ENCODE measurements around the gene ACP5.
"Not testable (repeated sequence)": the region's sequence is repeated elsewhere in the genome, so short reads cannot be mapped to it uniquely, and the experiment has no call there.

The ACP5 gene

GRCh38 chr19:11577451-11578257 is at the start of gene ACP5:
Gene ACP5, minus strand, starts transcription at chr19:11577645. Its CDS starts 328 bp downstream, at chr19:11577317.
- no peak for FAIRE-seq
- DNase-seq (ENCODE audit: extremely low spot score, insufficient read length, low read depth), result no peak

DNA sequence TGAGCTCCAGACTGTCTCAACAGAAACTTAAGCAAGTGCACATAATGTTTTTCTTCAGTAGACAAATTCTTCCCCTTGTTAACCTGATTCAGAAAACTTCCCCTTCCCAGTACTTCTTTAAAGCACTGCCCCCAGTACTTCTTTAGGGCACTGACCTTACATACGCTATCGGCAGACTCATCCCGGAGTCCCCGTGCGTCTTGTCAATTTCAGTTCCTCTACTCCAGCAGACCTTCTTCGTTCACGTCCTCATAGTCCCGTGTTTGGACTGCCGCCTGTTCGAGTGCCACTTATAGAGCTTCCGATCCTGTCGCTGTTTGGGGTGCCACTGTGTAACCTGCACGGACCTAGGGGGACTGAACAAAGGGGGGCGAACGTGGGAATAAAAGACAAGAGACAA is 48.8 kb upstream of the ACP5 start:
- FAIRE-seq (no peak), DNase-seq (ENCODE audit: extremely low spot score, insufficient read length, low read depth) (no peak)

DNA sequence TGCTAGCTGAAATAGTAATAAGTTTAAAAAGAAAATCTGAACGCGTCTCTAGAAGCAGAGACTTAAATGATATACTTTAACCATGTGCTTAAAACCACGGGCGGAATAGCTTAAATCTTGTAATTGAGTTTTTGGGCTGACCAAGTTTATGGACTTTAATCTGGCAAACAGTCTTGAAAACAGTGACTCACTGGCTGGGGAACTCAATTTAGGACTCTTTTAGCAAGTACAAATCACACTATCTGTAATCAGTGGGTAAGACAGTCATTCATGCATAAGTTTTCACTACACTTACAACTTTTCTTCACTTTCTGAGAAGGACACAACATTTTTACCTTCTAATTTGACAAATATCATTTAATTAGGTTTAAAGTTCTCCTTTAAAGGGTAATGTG is 46.6 kb upstream of the ACP5 start:
- DNase-seq (ENCODE audit: extremely low spot score, insufficient read length, low read depth) (no peak), FAIRE-seq (peak; percentile 12)

DNA sequence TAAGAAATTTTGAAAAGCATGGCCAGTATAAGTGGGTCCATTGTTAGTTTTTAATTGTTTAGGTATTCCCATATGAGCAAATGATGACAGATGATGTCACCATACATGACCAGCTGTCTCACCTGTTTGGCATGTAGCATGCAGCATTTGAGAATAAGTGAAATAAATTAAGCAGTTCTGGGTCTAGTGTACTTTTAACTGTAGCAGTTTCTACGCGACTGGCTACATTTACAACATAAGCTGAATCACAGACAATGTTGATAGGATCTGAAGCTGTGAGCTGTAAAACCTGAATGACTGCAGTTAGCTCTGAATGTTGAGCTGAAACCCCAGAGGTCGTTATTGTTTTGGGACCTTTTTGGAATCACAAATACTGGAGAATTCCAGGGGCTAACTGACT is 45.0 kb upstream of the ACP5 start:
- DNase-seq (ENCODE audit: extremely low spot score, insufficient read length, low read depth); FAIRE-seq: not testable (repeated sequence)

GRCh38 chr19:11620553-11620952 is 43.1 kb upstream of the ACP5 start:
- FAIRE-seq, result no peak
- no peak for DNase-seq (ENCODE audit: extremely low spot score, insufficient read length, low read depth)

DNA sequence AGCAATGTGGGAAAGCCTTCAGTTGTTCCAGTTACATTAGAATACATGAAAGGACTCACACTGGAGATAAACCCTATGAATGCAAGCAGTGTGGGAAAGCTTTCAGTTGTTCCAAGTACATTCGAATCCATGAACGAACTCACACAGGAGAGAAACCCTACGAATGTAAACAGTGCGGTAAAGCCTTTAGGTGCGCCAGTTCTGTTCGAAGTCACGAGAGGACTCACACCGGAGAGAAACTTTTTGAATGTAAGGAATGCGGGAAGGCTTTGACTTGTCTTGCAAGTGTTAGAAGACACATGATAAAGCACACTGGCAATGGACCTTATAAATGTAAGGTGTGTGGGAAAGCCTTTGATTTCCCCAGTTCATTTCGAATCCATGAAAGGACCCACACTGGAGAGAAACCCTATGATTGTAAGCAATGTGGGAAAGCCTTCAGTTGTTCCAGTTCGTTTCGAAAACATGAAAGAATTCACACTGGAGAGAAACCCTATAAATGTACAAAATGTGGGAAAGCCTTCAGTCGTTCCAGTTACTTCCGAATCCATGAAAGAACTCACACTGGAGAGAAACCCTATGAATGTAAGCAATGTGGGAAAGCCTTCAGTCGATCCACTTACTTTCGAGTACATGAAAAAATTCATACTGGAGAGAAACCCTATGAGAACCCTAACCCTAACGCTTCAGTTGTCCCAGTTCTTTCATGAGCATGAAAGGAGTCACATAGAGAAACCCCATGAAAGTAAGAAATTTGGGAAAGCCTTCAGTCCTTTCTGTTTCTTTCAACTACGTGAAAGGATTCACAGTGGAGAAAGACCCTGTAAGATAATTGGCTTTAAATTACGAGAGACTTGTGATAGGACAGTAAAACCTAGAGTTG is 40.0 kb upstream of the ACP5 start:
- FAIRE-seq (no peak), DNase-seq (ENCODE audit: extremely low spot score, insufficient read length, low read depth) (no peak)

- FAIRE-seq, result no peak
- DNase-seq (ENCODE audit: extremely low spot score, insufficient read length, low read depth), result no peak
Observed at GRCh38 chr19:11612816-11613511, 35.5 kb upstream of the ACP5 start.

- DNase-seq (ENCODE audit: extremely low spot score, insufficient read length, low read depth) (no peak), FAIRE-seq (no peak)
Observed at GRCh38 chr19:11611730-11612129, 34.3 kb upstream of the ACP5 start.

DNA sequence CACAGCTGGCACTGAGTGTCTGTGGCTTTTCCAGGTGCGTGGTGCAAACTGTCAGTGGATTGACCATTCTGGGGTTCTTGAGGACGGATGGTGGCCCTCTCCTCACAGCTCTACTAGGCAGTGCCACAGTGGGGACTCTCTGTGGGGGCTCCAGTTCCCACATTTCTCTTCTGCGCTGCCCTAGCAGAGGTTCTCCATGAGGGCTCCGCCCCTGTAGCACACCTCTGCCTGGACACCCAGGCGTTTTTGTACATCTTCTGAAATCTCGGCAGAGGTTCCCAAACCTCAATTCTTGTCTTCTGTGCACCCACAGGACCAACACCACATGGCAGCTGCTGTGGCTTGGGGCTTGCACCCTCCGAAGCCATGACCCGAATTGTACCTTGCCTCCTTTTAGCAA is 29.0 kb upstream of the ACP5 start:
- FAIRE-seq (no peak), DNase-seq (ENCODE audit: extremely low spot score, insufficient read length, low read depth) (no peak)

- not testable (repeated sequence) for FAIRE-seq; DNase-seq (ENCODE audit: extremely low spot score, insufficient read length, low read depth)
Observed at GRCh38 chr19:11599704-11600103, 22.3 kb upstream of the ACP5 start.

- FAIRE-seq (no peak), DNase-seq (ENCODE audit: extremely low spot score, insufficient read length, low read depth) (no peak)
Observed at GRCh38 chr19:11598746-11599145, 21.3 kb upstream of the ACP5 start.

DNA sequence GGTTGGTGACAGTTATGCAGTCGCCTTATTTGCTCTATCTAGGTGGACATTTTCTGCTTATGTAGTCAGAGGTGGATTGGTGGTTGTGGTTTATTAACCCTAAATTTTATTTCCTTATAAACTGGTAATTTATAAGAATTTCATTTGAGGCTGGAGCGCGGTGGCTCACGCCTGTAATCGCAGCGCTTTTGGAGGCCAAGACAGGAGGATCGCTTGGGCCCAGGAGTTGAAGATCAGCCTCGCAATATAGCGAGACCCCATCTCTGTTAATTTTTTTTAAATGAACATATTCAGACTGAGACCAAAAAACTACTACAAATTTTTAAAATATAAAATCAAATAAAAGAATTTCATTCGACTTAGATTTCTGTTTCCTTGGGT is 20.6 kb upstream of the ACP5 start:
- DNase-seq (ENCODE audit: extremely low spot score, insufficient read length, low read depth) (no peak), FAIRE-seq (peak; percentile 21)

GRCh38 chr19:11597202-11598102 is 20.0 kb upstream of the ACP5 start, which contains the start of gene ZNF627:
Gene ZNF627, plus strand, starts transcription at chr19:11597483. Its CDS starts 145 bp downstream, at chr19:11597628.
- peak; percentile 98 for DNase-seq (ENCODE audit: extremely low spot score, insufficient read length, low read depth)

DNA sequence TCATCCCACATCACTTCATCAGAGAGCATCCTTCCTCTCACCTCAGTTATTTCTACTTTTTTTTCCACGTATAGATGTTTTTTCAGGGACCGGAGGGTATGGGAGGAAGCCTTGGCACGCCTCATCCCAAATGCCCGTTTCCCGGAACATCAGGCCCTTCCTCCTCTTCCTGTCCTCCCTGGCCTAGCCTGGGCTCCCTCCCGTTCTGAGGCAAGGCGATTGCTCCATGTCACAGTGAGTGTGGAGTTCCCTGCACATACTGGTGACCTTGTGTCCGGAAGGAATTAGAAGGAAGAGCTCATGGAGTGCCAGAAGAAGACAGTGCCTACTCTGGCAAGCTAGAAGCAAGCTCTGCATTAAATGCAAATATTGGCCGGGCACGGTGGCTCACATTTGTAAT is 18.7 kb upstream of the ACP5 start:
- FAIRE-seq, result no peak
- DNase-seq (ENCODE audit: extremely low spot score, insufficient read length, low read depth), result no peak

More at GRCh38 chr19:11597202-11598102, 20.0 kb upstream of the ACP5 start, which contains the start of gene ZNF627:
- peak; percentile 96 for FAIRE-seq

DNA sequence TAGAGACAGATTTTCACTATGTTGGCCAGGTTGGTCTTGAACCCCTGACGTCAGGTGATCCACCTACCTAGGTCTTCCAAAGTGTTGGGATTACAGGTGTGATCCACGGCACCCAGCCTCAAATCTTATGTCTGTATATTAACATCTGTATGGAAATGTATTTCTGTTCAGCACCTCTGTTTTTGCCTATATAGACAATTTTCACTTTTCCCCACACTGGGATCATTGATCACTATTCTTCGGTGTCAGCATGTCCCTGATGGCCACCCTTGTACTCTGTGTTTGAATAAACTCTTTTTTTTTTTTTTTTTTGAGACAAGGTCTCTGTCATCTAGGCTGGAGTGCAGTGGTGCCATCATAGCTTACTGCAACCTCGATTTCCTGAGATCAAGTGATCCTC is 16.6 kb upstream of the ACP5 start:
- no peak for FAIRE-seq
- DNase-seq (ENCODE audit: extremely low spot score, insufficient read length, low read depth), result no peak

DNA sequence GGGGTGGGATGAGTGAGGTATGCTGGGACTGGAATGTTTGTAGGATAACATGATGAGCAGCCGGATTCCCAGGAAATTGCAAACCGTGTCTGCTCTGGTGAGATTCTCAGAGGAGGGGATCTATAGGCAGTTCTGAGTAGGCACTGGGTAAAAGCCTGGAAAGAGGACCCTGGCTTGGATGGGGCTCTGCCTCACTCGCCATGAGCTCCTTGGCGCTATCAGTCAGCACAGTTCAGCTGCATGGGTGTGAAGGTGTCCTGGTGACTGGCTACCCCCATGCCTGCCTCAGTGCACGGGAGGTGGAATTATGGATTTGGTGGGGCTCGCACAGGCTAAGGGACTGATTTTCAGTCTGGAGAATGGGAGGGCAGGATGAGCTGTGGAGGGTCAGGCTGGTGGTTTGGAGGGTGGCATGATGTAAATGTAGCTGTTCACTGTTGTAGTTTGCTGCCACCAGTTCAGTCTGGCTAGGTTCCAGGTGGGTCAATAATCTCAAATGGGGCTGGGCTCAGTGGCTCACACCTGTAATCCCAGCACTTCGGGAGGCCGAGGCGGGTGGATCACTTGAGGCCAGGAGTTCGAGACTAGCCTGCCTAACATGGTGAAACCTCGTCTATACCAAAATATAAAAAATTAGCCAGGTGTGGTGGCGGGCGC is 10.7 kb upstream of the ACP5 start:
- DNase-seq (ENCODE audit: extremely low spot score, insufficient read length, low read depth), result no peak
- no peak for FAIRE-seq

- peak; percentile 84 for FAIRE-seq
- DNase-seq (ENCODE audit: extremely low spot score, insufficient read length, low read depth), result peak; percentile 54
Observed at GRCh38 chr19:11587302-11587974, 10.0 kb upstream of the ACP5 start.

- no peak for FAIRE-seq
- no peak for DNase-seq (ENCODE audit: extremely low spot score, insufficient read length, low read depth)
Observed at GRCh38 chr19:11586331-11586730, 8.9 kb upstream of the ACP5 start.
